Gastrocnemius medialis (tissue), 4 donors: Measurements from ENCODE around the gene PRKCH. TPM values are rescaled to one million over a fixed set of nuclear protein-coding genes. Genes with fewer than 3 reads are reported as not detected.
A peak's percentile ranks its signal among the peaks of the same experiment; 100 is the strongest.

Experiments
- ATAC-seq, 2 donors: fragments of 150-250 bp; one replicate each; pipeline ENCODE4 v1.9.1; 2016
- DNase-seq, 2 donors: peaks; one replicate each; pipeline ENCODE4 v3.0.0-alpha.2; 2019
- H3K27ac ChIP-seq, 4 donors: fragments of 200-600 bp; sonication (generic); 1 replicate in 1 of 4; 2 replicates in 3 of 4; pipeline ENCODE4 v1.5.1; 2016 to 2018; ENCODE audit warnings: mild to moderate bottlenecking in 2 of 4, moderate library complexity in 1 of 4
- H3K27me3 ChIP-seq, 3 donors: fragments of 200-600 bp; sonication (generic) in 2 of 3; 1 replicate in 1 of 3; 2 replicates in 2 of 3; pipeline versions ENCODE4 v1.5.1 to v1.6.0; 2016 to 2019; ENCODE audit warnings: mild to moderate bottlenecking in 1 of 3, moderate library complexity in 1 of 3
- H3K36me3 ChIP-seq, 2 donors: fragments of 200-600 bp; sonication (generic) in 1 of 2; one replicate each; pipeline ENCODE4 v1.5.1; 2017 to 2018
- H3K4me1 ChIP-seq, 2 donors: fragments of 200-600 bp; sonication (generic) in 1 of 2; one replicate each; pipeline ENCODE4 v1.5.1; 2016 to 2017; ENCODE audit warnings: mild to moderate bottlenecking in 2 of 2
- H3K4me3 ChIP-seq, 4 donors: fragments of 200-600 bp; sonication (generic) in 3 of 4; 1 replicate in 1 of 4; 2 replicates in 3 of 4; pipeline ENCODE4 v1.5.1; 2016 to 2019; ENCODE audit warnings: mild to moderate bottlenecking in 2 of 4
- H3K9me3 ChIP-seq, 3 donors: fragments of 200-600 bp; sonication (generic) in 2 of 3; 1 replicate in 1 of 3; 2 replicates in 2 of 3; pipeline ENCODE4 v1.5.1; 2016 to 2019
- CTCF ChIP-seq, 5 experiments: fragments of 450-650 bp in 3 of 5; fragments of 200-600 bp in 2 of 5; sonication (generic) in 2 of 5; IDR thresholded peaks in 4 of 5; conservative IDR thresholded peaks in 1 of 5; 1 replicate in 4 of 5; 2 replicates in 1 of 5; pipeline ENCODE4 v1.5.1; 2016 to 2019; ENCODE audit warnings: antibody characterized with exemption in 5 of 5, mild to moderate bottlenecking in 3 of 5, moderate library complexity in 3 of 5
- POLR2A ChIP-seq, 2 donors: fragments of 450-650 bp; IDR thresholded peaks; one replicate each; pipeline ENCODE4 v1.6.1; 2017; ENCODE audit warnings: antibody characterized with exemption in 2 of 2, mild to moderate bottlenecking in 2 of 2, moderate library complexity in 2 of 2
- in situ Hi-C, 4 donors: fragments of 200-750 bp; cut with MboI; loops; one replicate each; pipeline versions ENCODE4 v1.15.0 to v1.8.0; 2017; ENCODE audit warnings: low sequenced_read_pairs in 4 of 4
- intact Hi-C: fragments of 100-400 bp; cut with DNase I; formaldehyde crosslinking; loops from one replicate; pipeline ENCODE4 v1.15.1; 2023; ENCODE audit warnings: low total_unique reads
- total RNA-seq, 4 donors: library from RNA; depleted of rRNA; stranded (reverse); fragments of >200 nt; gene quantifications; one replicate each; pipeline versions ENCODE4 v1.1.0 to v1.2.3, GENCODE V29; 2016

PRKCH gene
- total RNA-seq, 4 donors from 2014 or later: 11.3 to 32.4 (median 16.6) TPM

DNA sequence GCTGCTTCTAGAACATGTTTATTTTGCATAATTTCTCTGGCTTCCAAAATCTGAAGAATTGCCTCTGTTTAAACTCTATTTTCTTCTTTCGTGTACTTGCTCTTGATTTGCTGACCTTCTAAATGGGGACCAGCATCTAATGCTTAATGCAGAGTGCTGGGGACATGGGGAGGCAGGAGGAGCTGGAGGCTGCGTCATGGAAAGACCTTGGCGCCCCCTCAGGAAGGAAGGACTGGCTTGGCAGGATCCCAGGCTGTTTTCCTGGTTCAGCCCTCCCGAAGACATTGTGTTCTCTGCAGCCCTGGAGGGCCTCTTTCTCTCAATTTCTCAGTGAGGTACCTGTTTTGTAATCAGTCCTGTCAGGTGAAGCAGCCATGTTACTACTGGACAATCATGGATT lies 5.5 kb downstream of the PRKCH start:
- no peaks in the 10 kb centered on the region for H3K9me3 ChIP-seq

DNA sequence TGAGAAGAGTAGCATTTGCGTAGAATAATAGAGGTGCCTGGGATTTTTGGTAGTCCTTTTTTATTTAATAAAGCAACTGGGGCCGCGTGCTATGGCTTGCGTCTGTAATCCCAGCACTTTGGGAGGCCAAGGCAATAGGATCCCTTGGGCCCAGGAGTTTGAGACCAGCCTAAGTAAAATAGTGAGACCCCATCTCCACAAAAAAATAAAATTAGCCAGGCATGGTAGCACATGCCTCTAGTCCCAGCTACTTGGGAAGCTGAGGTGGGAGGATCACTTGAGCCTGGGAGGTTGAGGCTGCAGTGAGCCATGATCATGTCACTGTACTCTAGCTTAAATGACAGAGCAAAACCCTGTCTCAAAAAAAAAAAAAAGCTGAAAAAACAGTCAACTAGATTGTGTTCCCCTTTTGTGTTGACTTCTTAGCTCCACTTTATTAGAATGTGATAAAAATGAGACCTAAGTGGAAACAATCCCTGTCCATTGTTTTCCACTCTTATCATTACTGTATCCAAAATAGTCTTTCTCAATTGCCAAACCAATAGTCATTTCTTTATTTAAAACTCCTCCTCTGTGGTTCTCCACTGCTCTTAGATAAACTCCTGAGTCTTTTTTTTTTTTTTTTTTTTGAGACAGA lies 7.4 kb downstream of the PRKCH start:
- DNase-seq (no peak), ATAC-seq (no peak)
- intact Hi-C loops: no loop called here
- H3K27me3 ChIP-seq: no peaks in the 10 kb centered on the region
- TF ChIP-seq CTCF (IDR thresholded peaks at IDR 0.05 in 4 of 5, conservative IDR thresholded peaks at IDR 0.05 in 1 of 5) (no peak), POLR2A (IDR thresholded peaks at IDR 0.05) (no peak)
- in situ Hi-C loops: no loop called here
- peak overlapping the region; percentile 26 to 78 (median 56) for H3K27ac ChIP-seq
- no peak overlapping the region for H3K4me3 ChIP-seq
- H3K9me3 ChIP-seq: no peaks in the 10 kb centered on the region
- H3K4me1 ChIP-seq: peaks cover 0 to 11% of the 10 kb centered on the region in 2 donors
- H3K36me3 ChIP-seq: no peaks in the 10 kb centered on the region

More for the DNA sequence above, 5.5 kb downstream of the PRKCH start:
- H3K27ac ChIP-seq: peak overlapping the region; percentile 59 to 78 (median 78)
- peak in 1 of 2 donors; percentile 43 for TF ChIP-seq POLR2A (IDR thresholded peaks at IDR 0.05)
- TF ChIP-seq CTCF (IDR thresholded peaks at IDR 0.05 in 4 of 5, conservative IDR thresholded peaks at IDR 0.05 in 1 of 5): no peak
- in situ Hi-C loops (no loop called here), intact Hi-C loops (no loop called here)
- DNase-seq: peak; percentile 43 to 49
- no peaks in the 10 kb centered on the region for H3K36me3 ChIP-seq
- H3K4me3 ChIP-seq: peak overlapping the region in 1 of 4 donors; percentile 13
- ATAC-seq: peak; percentile 58 to 66
- H3K4me1 ChIP-seq: peaks cover 3 to 11% of the 10 kb centered on the region in 2 donors
- no peaks in the 10 kb centered on the region for H3K27me3 ChIP-seq

DNA sequence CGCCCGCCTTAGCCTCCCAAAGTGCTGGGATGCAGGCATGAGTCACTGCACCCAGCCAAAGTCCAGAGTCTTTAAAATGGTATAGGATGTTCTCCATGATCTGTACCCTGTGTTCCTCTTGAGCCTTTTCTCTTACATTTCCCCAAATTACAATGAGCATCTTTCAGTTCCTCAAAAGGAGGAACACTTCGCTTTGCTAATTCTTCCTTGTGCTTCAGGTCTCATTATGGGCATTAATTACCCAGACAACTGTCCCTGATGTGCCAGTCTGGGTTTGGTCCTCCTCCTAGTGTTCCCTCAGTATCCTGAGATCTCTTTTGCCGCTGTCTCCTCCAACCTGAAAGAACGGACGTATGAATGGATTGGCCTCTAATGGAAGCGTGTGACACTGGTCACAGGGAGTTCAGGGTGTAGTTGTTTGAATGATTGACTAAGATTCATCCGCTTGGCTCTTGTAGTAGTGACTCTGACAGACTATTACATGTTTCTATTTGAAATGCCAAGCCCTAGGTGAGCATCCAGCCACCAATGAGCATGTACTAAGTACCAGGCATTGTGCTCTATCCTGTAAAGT lies 8.2 kb downstream of the PRKCH start:
- TF ChIP-seq CTCF (IDR thresholded peaks at IDR 0.05 in 4 of 5, conservative IDR thresholded peaks at IDR 0.05 in 1 of 5) (no peak), POLR2A (IDR thresholded peaks at IDR 0.05) (no peak)
- H3K36me3 ChIP-seq: no peaks in the 10 kb centered on the region
- in situ Hi-C loops: no loop called here
- DNase-seq (no peak), ATAC-seq (no peak)
- intact Hi-C loops: no loop called here
- H3K4me1 ChIP-seq: peaks cover 0 to 11% of the 10 kb centered on the region in 2 donors
- H3K4me3 ChIP-seq: no peak overlapping the region
- H3K27ac ChIP-seq: peak overlapping the region in 3 of 4 donors; percentile 53 to 78 (median 56)
- no peaks in the 10 kb centered on the region for H3K9me3 ChIP-seq
- H3K27me3 ChIP-seq: no peaks in the 10 kb centered on the region

- TF ChIP-seq CTCF (IDR thresholded peaks at IDR 0.05 in 4 of 5, conservative IDR thresholded peaks at IDR 0.05 in 1 of 5): no peak
- Histone ChIP-seq H3K27ac (peak overlapping the region in 3 of 4 donors; percentile 53 to 78 (median 56)), H3K27me3 (no peaks in the 10 kb centered on the region), H3K4me1 (peaks cover 0 to 11% of the 10 kb centered on the region in 2 donors), H3K4me3 (no peak overlapping the region), H3K9me3 (no peaks in the 10 kb centered on the region), H3K36me3 (no peaks in the 10 kb centered on the region)
- ATAC-seq (no peak), DNase-seq (no peak)
- intact Hi-C loops (no loop called here), in situ Hi-C loops (no loop called here)
These were observed 9.1 kb downstream of the PRKCH start for GRCh38 chr14:61330511-61330910.
